ENCODE results near the gene TFF1.

TFF1 gene

DNA sequence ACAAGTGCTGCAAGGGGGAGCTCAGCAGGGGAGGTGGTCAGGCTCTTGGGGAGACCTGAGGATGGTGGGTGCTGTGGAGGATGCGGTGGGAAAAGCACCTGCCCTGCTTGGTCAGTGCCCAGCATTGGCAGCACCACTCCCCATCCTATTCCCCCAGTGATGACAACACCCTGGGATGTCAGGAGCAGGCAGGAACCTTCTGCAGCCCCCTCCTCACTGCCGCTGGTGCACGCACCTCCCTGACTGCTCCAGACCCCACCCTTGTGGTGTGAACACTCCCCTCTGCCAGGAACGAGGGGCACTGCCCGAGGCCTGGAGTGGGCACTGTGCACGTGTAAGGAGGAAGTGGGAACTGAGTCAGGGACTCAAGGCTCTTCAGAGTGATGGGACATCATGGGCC is 17.0 kb upstream of the TFF1 start:
- DNase-seq, result no peak

DNA sequence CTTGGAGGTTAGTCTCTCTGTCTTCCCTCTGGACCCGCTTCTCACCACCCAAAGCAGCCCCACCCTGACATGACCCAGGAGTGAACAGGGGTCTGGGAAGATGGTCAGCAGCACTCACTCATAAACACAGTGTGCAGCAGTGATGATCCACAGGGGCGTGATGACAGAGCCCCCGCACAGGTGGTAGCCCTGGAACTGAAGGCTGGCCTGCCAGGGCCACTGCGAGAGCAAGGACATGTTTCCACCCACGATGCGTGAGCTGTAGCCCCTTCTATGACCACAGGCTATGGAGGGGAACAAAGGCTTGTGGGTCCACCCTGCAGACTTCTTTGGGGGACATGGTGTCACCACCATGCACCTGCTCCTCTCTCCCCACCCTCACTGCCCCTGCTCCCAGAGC is 16.6 kb upstream of the TFF1 start:
- DNase-seq, result no peak

DNA sequence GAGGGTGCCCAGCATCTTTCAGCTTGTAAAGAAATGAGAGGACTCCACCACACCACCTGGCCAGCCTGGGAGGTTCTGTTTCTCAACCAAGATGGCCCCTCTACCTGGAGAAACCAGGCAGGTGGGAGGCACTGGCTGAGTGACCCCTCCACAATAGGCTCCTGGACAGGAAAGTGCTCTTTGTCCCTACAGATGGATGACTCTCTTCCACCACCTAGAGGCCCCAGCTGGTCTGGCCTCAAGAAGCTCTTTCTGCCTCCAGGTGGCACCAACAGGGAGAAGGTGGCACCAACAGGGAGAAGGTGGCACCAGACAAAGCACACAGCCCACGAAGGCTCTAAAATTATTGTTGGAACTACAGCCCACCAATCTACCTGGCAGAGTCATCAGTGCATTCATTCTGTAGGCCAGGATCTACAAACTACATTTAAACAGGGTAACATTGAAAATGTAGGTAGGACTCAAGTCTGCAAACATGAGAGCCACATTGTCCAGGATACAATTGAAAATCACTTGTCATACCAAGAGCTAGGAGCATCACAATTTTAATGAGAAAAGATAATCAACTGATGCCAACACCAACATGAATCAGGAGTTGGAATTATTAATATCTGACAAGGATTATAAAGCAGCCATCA is 15.1 kb upstream of the TFF1 start:
- DNase-seq, result no peak

DNA sequence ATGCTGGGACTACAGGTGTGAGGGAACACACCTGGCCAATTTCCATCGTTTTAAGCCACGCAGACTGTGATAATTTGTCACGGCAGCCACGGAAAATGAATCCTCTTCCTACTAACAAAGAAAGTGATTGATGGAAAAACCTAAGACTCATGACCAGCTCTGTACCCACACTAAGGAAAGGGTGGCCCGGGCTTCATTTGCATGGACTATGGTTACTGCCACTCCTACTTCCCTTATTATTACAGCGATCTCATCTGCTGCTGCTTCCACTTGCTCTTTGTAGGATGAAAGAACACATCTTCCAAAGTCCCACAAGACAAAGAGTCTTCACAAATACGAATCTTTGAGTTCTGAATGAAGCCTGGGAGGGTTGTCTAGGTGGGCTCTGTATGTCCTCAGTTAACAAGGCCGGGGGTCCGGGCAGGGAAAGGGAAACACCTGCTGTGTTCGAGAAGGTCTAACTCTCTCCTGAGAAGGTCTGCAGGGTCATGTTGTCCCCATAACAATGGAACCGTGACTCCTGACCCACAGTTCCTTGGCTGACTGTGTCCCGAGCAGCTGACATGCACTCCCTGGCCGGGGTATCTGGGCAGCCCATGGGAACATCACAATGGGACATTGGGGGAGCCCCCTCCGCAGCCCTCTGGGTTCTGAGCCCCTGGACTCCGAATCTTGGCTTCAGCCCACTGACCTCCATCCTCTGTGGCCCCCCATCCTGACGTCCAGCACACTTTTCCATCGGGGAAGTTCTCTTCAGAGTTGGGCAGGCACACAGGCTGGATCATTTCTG is 13.3 kb upstream of the TFF1 start:
- no peak for DNase-seq

DNA sequence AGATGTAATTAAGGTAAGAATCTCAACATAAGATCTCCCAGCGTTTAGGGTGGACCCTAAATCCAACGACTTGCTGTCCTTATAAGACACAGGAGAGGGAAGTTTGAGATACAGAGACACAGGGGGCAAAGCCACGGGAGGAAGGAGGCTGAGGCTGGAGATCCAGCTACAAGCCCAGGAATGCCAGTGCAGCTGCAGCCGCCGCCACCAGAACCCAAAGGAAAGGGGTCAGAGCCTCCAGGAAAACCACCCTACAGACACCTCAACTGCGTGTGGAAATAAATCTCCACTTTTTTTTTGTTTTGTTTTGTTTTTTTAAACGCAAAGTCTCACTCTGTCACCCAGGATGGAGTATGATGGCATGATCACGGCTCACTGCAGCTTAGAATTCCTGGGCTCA is 12.1 kb upstream of the TFF1 start:
- no peak for DNase-seq

DNA sequence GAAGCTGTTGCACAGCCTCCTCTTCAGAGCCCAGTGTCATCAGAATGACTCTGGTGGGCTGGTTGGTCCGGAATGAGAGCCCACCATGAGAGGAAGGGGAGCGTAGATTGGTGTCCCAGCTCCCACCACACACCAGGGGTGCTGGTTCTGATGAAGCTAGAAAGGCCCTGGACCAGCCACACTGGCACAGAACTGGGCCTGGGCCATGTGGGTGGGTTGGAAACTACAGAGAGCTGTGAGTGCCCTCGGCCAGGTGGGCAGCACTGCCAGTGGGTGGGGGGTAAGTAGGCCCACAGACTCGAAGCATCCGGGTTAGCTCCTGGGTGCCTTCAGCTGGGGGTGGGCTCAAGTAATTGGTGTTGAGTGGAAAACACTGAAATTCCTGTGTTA is 11.6 kb upstream of the TFF1 start:
- DNase-seq, result no peak

DNA sequence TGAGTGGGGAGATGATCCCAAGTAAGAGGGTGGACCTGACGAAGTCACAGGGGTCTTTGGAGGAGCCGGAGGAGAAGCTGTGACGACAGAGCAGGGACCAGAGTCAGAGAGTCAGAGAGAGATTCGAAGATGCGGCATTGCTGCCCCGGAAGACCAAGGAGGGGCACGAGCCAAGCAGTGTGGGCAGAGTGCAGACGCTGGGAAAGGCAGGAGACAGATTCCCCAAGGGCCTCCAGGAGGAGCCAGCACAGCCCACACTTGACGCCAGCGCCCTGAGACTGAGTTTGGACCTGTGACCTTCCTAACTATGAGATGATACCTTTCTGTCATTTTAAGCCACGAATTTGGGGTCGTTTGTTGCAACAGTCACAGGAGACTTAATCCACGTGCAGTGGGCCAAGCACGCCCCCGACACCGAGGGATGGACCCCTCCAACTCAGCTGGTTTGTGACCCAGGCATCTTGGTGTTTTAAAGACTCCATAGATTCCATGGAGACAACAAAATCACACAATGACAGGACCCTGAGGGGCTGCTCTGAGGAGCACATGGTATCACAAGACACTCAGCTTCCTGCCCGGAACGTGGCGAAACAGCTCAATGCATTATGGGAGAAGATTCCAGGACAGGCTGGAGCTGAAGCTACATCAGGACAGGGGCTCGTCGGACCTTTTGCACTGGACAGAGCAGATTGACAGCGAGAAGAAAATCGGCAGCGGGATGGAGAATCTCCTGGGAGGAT is 11.0 kb upstream of the TFF1 start:
- DNase-seq, result no peak

DNA sequence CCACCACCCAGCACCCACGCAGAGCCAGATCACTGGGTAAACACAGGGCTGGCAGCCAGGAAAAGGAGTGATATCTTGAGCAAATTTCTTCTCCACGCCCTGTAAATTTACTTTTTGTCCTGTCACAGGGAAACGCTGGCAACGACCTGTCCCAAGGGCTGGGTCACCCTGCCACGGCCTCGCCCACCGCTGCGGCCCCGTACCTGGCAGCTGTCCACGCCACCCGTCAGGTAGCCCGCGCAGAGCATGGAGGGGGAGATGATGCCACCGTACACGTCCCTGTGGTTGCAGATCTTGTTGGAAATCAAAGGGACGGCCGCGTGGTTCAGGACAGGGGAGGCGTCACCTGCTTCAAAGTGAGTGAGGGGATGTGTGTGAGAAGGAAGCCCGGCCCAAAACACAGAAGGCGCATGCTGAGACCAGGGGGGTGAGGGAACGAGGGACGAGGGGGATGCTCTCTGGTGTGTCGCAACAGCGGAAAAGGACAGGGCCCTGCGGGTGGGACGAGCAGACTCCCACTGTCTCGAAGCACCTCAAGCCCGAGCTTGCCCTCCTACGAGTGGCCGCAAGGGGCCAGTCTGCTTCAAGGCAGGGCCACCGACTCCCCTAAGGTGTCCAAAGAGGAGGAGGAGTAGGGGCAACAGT is 10.1 kb upstream of the TFF1 start:
- DNase-seq, result no peak

DNA sequence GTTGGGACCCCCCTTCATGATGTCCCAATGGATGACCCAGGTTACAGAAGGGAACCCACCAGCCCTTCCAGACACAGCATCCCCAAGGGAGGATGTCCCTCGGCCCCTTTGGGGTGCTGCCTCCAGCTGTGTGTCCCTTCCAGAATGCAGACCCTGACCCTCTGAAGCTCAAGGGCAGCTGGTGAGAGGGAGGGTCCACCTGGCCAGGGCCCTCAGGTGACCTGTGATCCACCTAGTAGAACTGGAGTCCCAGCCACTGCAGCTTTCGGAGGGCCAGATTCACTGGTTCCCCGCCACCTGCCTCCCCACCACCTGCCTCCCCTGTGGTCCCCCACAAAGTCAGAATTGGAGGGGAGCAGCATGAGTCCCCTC is 9.6 kb upstream of the TFF1 start:
- no peak for DNase-seq

DNA sequence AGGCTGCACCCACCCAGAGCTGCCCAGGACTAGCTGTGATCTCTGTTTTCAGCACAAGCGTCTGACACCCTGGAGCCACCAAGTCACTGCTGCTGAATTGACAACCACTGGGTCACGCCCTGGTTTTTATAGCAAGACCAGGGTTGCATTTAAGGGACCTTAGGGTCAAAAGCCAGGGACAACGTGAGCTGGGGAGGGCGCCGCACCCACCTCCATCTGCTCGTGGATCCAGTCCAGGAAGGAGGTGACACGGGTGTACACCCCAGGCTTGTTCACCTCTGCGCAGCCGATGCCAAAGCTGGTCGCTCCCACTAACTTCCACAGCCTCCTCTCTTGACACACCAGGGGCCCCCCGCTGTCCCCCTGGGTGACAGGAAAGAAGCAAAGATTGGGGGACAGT is 9.2 kb upstream of the TFF1 start:
- DNase-seq, result no peak

DNA sequence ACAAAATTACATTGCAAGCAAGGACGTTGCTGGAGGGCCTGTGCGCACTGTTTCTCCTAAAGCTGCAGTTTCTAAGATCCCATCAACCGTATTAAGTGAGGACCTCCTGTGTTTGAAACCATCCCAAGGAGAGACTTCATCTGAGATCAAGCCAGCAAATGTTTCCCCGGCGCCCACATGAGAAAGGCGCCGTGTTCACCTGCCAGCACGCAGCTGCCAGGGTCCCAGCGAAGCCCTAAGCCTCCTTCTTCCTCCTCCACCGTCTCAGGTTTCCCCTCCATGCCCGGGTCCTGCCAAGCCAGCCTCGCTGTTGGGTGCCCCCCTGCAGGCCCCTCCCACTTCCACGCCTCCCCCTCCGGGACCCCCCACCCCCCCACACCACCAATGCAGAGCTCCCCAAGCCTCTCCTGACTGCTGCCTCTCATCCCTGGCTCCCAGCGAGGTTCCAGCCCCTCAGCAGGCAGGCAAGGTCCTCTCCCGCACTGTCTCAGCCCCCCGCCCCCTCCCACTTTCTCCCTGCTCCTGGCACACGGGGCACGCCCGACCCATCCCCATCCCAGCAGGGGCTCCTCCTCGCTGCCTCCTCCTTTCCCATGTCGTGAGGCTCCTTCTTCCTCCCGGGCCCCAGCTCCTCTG is 8.6 kb upstream of the TFF1 start:
- no peak for DNase-seq

DNA sequence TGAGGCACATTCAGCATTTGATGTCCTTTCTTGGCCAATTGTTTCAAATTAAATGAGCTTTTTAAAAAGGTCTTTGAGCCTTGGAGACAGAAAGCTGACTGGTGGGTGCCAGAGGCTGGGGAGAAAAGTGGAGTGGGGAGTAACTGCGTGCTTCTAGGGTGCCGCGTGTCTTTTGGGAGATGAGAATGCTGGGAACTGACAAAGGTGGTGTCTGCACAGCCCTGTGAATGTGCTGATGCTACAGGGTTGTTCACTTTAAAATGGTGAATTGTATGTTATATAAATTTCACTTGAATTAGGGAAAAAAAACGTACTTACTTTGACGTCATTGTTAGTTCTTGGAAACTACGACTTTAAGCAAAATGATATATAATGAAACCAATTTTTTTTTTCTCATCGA is 8.1 kb upstream of the TFF1 start:
- no peak for DNase-seq

DNA sequence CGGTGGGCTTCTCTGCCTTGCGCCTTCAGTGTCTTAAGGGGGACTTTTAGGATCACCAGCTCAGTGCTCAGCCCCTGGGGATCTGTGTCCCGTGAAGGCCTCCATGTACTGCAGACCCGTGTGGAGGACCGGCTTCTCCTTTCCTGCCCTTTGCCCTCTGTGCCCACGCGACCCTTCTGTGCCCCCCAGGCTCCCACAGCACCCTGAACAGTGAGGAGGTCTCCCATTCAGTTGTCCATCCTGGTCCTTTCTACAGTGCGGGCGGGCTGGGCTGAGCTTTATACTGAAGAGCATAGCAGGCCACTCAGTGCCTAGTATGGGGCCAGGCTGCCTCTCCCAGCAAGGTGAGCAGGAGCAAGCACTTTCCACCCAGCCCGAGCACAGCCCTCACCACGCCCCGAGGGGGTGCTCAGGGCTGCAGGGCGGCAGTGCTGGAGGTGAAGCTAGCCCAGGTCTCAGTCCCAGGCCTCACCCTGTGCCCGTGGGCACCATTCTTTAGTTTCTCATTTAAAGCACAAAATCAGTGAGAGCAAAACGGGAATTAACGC is 7.6 kb upstream of the TFF1 start:
- DNase-seq, result no peak

DNA sequence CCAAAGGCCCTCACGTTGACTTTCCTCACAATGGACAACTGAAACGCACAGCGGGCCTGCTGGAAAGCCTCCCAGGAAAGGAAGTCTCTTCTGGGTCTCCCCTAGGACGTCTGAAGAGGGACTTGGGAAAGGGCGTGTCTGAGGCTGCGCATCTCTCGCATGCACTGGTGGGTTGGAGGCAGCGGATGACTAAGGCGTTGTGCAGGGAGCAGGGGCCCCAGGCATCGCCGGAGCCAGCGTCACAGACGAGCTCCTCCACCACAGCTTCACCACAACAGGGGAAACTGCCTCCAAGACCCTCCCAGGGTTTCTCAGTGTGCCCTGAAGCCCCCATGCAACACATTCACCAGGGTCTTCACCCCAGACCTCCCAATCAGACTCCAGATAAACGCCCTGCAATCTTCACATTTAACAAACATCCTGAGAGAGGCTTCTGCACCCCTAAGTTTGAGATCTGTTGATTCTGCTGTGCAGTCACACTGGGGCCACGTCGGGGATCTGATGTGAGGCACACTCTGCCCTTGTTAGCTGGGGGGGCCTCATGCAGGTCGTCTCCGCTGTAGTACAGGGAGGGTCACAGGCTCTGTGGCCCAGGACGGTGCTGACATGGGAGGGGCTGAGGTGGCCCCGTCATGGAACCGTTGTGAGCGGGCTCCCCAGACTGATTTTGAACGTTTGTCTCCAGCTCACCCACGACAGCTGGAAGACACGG is 7.0 kb upstream of the TFF1 start:
- DNase-seq, result no peak

DNA sequence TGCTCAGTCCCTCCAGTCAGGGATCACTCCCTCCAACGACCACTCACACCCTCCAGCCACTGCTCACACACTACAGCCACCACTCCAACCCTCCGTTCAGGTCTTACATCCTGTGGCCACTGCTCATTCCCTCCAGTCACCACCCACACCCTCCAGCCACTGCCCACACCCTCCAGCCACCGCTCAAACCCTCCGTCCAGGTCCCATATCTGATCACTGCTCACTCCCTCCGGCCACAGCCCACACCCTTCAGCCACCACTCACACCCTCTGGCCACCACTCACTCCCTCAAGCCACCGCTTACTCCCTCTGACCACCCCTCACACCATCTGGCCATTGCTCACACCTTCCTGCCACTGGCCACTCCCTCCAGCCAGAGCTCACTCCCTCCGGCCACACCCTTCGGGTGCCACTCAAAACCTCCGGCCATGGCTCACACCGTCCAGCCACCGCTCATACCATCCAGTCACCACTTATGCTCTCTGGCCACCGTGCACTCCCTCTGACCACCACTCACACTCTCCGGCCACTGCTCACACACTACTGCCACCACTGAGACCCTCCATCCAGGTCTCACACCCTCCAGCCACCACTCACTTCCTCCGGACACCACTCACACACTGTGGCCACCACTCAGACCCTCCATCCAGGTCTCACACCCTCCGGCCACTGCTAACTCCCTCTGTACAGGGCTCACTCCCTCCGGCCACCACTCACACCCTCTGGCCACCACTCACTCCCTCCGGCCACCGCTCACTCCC is 4.7 kb upstream of the TFF1 start:
- no peak for DNase-seq

DNA sequence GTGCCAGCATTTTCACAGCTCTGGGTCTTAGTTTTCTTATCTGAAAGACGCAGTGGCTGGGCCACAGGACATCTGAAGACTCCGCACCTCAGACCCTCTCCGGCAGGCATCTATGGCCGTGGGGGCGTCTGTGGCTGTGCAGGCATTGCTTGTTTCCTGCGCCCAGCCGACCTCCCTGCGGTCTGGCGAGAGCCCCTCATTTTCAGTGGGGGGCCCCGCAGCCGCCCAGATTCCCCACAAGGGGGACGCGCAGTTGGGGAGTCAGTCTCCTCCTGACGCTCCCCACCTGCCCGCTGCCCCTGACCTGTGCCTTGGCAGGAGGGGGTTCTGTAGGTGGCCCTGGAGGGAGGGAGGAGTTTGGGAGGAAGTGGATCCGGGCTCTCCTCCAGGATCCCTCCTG is 3.5 kb upstream of the TFF1 start:
- DNase-seq, result no peak

DNA sequence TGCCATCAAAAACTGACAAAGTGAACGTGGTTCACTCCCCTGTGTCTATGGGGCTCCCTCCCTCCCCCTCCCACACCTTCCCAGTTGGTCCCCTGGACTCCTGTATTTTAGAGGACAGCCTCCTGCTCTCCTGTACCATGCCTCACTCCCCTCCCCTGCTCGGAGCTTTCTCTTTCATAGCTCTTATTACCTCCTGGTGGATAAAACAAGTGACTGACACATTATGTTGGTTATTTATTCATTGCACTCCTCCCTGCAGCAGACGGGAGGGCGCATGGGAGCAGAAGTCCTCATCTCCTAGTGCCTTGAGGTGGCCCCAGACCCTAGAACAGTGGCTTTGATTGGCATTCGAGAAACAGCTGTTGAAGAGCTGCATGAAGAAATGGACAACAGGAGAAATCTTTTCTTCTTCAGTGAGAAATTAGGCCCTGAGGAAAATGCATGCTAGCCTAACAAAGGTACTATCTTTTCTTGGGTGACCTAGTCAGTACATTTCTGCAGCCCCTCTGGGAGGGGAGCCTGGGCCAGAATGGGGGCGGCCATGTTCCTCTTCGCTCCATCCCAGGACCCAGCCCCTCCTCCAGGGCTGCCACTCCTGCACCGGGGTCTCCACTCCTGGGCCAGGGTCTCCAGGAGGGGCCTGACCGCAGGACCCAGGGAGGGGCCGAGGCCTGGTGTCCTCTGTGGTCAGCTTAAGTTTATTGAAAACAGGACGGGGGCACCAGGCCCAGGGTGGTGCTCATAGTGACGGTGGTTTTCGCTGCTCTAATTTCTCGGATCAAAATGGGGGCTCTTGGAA is 1.2 kb upstream of the TFF1 start:
- no peak for DNase-seq

DNA sequence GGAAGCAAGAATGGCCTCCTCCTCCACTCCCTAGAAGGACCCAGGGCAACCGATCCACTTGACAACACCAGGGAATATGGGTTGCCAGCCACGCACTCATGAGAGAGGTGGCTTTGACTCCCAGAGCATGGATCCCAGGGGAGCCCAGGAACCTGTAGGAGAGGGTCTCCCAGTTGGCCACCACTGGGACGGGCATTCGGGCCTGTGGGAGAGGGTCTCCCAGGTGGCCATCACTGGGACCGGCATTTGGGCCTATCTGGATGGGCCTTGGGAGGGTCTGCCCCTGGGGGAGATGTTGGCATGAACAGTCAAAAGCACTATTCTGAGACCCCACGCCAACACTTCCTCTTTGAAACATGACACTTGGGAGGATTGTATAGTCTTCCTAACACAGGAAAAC is 565 bp downstream of the TFF1 start:
- no peak for DNase-seq

DNA sequence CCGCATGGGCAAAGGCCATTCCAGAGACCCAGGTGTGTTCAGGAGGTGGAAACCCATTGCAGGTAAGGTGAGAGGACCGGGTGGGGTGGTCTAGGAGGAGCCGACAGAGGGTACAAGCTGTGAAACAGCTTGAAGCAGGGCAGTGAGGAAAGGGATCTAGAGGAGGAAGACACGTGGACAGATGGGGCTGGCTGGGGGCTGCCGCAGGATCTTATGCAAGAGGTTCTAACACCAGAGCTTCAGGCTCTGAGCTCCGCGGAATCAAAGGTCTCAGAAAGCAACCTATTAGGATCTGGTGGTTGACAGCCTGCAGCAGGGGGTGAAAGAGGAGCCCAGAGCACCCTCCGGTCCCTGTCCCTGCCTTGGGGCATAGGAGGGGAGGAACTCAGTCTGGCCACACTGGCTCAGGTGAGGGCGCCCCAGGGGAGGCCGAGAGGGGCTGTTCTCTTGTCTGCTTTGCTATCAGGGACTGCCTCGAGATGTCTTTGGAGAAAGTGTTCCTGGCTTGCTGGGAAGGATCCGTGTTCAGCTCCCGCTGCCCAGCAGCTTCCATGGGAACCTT is 1.9 kb downstream of the TFF1 start:
- DNase-seq, result no peak

Measured in nucleus accumbens (tissue), 56 donors.